Measurements from ENCODE around the gene PROB1. TPM values are rescaled to one million over a fixed set of nuclear protein-coding genes. Genes with fewer than 3 reads are reported as not detected.

PROB1 gene
- total and polyA plus RNA-seq, 11 donors = 18.9 to 63.4 (median 35.8) TPM

- DNase-seq (no peak), ATAC-seq (no peak)
- H3K9me3 ChIP-seq = no peaks in the 10 kb centered on the region
- no peak overlapping the region for H3K27ac ChIP-seq
- no peaks in the 10 kb centered on the region for H3K27me3 ChIP-seq
- WGBS, 4 donors = 79 to 82% (median 81%) methylated on average over 22 to 28 of the region's 28 CpGs
- H3K36me3 ChIP-seq = peaks cover 0 to 4% (median 0%) of the 10 kb centered on the region in 9 donors
- no peak overlapping the region for H3K4me3 ChIP-seq
- intact Hi-C loops (cut with DNase I) = no loop called here
- peaks cover 0 to 25% (median 8%) of the 10 kb centered on the region in 12 donors for H3K4me1 ChIP-seq
- TF ChIP-seq CTCF (IDR thresholded peaks at IDR 0.05) (no peak), POLR2A (IDR thresholded peaks at IDR 0.05) (no peak)
Measured at GRCh38 chr5:139381837-139382761, 12.8 kb downstream of the PROB1 start.

GRCh38 chr5:139379626-139380449, 15.1 kb downstream of the PROB1 start:
- ATAC-seq = no peak
- WGBS, 4 donors = 83 to 89% (median 85%) methylated on average over 13 to 15 of the region's 15 CpGs
- H3K9me3 ChIP-seq = no peaks in the 10 kb centered on the region
- no peak for TF ChIP-seq POLR2A (IDR thresholded peaks at IDR 0.05)
- TF ChIP-seq CTCF (IDR thresholded peaks at IDR 0.05) = no peak
- peaks cover 0 to 7% (median 0%) of the 10 kb centered on the region in 9 donors for H3K36me3 ChIP-seq
- no peaks in the 10 kb centered on the region for H3K27me3 ChIP-seq
- intact Hi-C loops (cut with DNase I) = no loop called here
- H3K27ac ChIP-seq = no peak overlapping the region
- DNase-seq = no peak
- H3K4me1 ChIP-seq = peaks cover 0 to 14% (median 4%) of the 10 kb centered on the region in 12 donors
- H3K4me3 ChIP-seq = no peak overlapping the region

GRCh38 chr5:139378941-139379361, 16.0 kb downstream of the PROB1 start:
- no peaks in the 10 kb centered on the region for H3K9me3 ChIP-seq
- peaks cover 0 to 10% (median 0%) of the 10 kb centered on the region in 9 donors for H3K36me3 ChIP-seq
- intact Hi-C loops (cut with DNase I) = no loop called here
- peaks cover 0 to 10% (median 1%) of the 10 kb centered on the region in 12 donors for H3K4me1 ChIP-seq
- no peak for ATAC-seq
- no peak for DNase-seq
- WGBS, 4 donors = 88 to 95% (median 89%) methylated on average over 6 to 13 of the region's 13 CpGs
- no peaks in the 10 kb centered on the region for H3K27me3 ChIP-seq
- TF ChIP-seq POLR2A (IDR thresholded peaks at IDR 0.05) = no peak
- no peak for TF ChIP-seq CTCF (IDR thresholded peaks at IDR 0.05)
- H3K4me3 ChIP-seq = no peak overlapping the region
- H3K27ac ChIP-seq = no peak overlapping the region
